Mammary epithelial cell (primary cell): ENCODE data around the gene EPHA3.
"Not testable (repeated sequence)": the region's sequence is repeated elsewhere in the genome, so short reads cannot be mapped to it uniquely, and the experiment has no call there.

Experiments used
- EZH2 ChIP-seq: IDR thresholded peaks from 2 replicates; pipeline ENCODE4 v1.6.1; 2012; ENCODE audit warnings: low read length, inconsistent platforms, borderline replicate concordance
- TF ChIP-seq, protein P1 (sequence below), 2 donors: IDR thresholded peaks in 1 of 2; conservative IDR thresholded peaks in 1 of 2; 2 replicates each; pipeline ENCODE4 v1.5.1; 2011 to 2012; ENCODE audit warnings: inconsistent platforms in 2 of 2, low read length in 2 of 2, mild to moderate bottlenecking in 2 of 2, control low read depth in 1 of 2, low read depth in 1 of 2; ENCODE audit not compliant: insufficient read depth in 1 of 2; ENCODE audit errors: extremely low read depth in 1 of 2

GRCh38 chr3:89350935-89351334 is 243.5 kb downstream of the EPHA3 start:
- TF ChIP-seq, protein P1, sequence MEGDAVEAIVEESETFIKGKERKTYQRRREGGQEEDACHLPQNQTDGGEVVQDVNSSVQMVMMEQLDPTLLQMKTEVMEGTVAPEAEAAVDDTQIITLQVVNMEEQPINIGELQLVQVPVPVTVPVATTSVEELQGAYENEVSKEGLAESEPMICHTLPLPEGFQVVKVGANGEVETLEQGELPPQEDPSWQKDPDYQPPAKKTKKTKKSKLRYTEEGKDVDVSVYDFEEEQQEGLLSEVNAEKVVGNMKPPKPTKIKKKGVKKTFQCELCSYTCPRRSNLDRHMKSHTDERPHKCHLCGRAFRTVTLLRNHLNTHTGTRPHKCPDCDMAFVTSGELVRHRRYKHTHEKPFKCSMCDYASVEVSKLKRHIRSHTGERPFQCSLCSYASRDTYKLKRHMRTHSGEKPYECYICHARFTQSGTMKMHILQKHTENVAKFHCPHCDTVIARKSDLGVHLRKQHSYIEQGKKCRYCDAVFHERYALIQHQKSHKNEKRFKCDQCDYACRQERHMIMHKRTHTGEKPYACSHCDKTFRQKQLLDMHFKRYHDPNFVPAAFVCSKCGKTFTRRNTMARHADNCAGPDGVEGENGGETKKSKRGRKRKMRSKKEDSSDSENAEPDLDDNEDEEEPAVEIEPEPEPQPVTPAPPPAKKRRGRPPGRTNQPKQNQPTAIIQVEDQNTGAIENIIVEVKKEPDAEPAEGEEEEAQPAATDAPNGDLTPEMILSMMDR (conservative IDR thresholded peaks at IDR 0.05 in 1 of 2, IDR thresholded peaks at IDR 0.05 in 1 of 2; ENCODE audit: extremely low read depth in 1 of 2, insufficient read depth in 1 of 2, low read depth in 1 of 2, low read length in 2 of 2) = not testable (repeated sequence)
- TF ChIP-seq EZH2 = not testable (repeated sequence)
